Measurements from ENCODE around the gene RHCG. TPM values are rescaled to one million over a fixed set of nuclear protein-coding genes. Genes with fewer than 3 reads are reported as not detected.

Gene RHCG
- total and polyA plus RNA-seq, 2 of the 13 experiments (the other 11 are each of a cell fraction or from before 2014, with no cell fraction given) = not detected

- TF ChIP-seq ZNF687 (CRISPR knock-in tag; IDR thresholded peaks at IDR 0.05) (peak; percentile 89), PITX1 (CRISPR knock-in tag; IDR thresholded peaks at IDR 0.05) (peak; percentile 20; the same call in 1 of the 2 replicates), ZNF580 (CRISPR knock-in tag; IDR thresholded peaks at IDR 0.05; ENCODE audit: borderline replicate concordance, low read depth) (0 out of 2 replicates have a peak, but pooled peaks have one; percentile 47), KDM5B (CRISPR knock-in tag; IDR thresholded peaks at IDR 0.05; ENCODE audit: borderline replicate concordance) (peak; percentile 69; the same call in 1 of the 2 replicates), MLXIP (CRISPR knock-in tag; IDR thresholded peaks at IDR 0.05; ENCODE audit: borderline replicate concordance) (no peak), TBP (CRISPR knock-in tag; IDR thresholded peaks at IDR 0.05) (no peak), ZNF383 (CRISPR knock-in tag; IDR thresholded peaks at IDR 0.05; ENCODE audit: borderline replicate concordance) (no peak), STAG1 (CRISPR knock-in tag; IDR thresholded peaks at IDR 0.05) (peak; percentile 86), KDM3A (CRISPR knock-in tag; IDR thresholded peaks at IDR 0.05; ENCODE audit: low read depth) (peak; percentile 72; the same call in 1 of the 2 replicates), HOXA5 (CRISPR knock-in tag; IDR thresholded peaks at IDR 0.05) (0 out of 2 replicates have a peak, but pooled peaks have one; percentile 35), FOXK2 (IDR thresholded peaks at IDR 0.05) (no peak), SALL1 (CRISPR knock-in tag; IDR thresholded peaks at IDR 0.05) (peak; percentile 66), GATAD1 (CRISPR knock-in tag; IDR thresholded peaks at IDR 0.05) (0 out of 2 replicates have a peak, but pooled peaks have one; percentile 36), NRL (CRISPR knock-in tag; IDR thresholded peaks at IDR 0.05; ENCODE audit: borderline replicate concordance) (peak; percentile 73; the same call in 1 of the 2 replicates), MED13 (CRISPR knock-in tag; IDR thresholded peaks at IDR 0.05) (no peak), SNAPC4 (CRISPR knock-in tag; IDR thresholded peaks at IDR 0.05) (peak; percentile 57; the same call in 1 of the 2 replicates), ZC3H4 (CRISPR knock-in tag; IDR thresholded peaks at IDR 0.05; ENCODE audit: borderline replicate concordance) (no peak)
Measured at GRCh38 chr15:89430530-89431341, 65.6 kb downstream of the RHCG start (continued).
